ENCODE measurements around the gene SLC26A1. TPM values are rescaled to one million over a fixed set of nuclear protein-coding genes. Genes with fewer than 3 reads are reported as not detected.

Gene SLC26A1
- total RNA-seq, 1 experiment from 2014 or later: 0.09 TPM

GRCh38 chr4:1031956-1032795 lies 39.0 kb upstream of the SLC26A1 start:
- DNase-seq: no peak

More at GRCh38 chr4:1031956-1032795, 39.0 kb upstream of the SLC26A1 start:
- H4K5ac ChIP-seq (ENCODE audit: insufficient read length, low read depth, low read length): no peak overlapping the region
- H3K18ac ChIP-seq (ENCODE audit: insufficient read length, low read depth, low read length): no peak overlapping the region
- no peak overlapping the region for H3T11ph ChIP-seq (ENCODE audit: low read length)
- H3K27ac ChIP-seq (ENCODE audit: insufficient read length, low read depth, low read length): no peak overlapping the region
- H3K4me1 ChIP-seq (ENCODE audit: insufficient read depth, low read length): no peaks in the 10 kb centered on the region
- no peaks in the 10 kb centered on the region for H3K27me3 Mint-ChIP-seq (ENCODE audit: low read depth)
- no peak overlapping the region for H2BK15ac ChIP-seq (ENCODE audit: low read depth, low read length)
- no peak overlapping the region for H3K4me3 Mint-ChIP-seq
- H2BK5ac ChIP-seq (ENCODE audit: insufficient read length, low read length): no peak overlapping the region
- no peak overlapping the region for H3K4me2 ChIP-seq (ENCODE audit: insufficient read depth, insufficient read length, low read length)
- no peak overlapping the region for H2BK20ac ChIP-seq (ENCODE audit: low read depth, low read length, poor library complexity, severe bottlenecking)
- H3K36me3 Mint-ChIP-seq (ENCODE audit: insufficient read depth in 1 of 3, low read depth in 3 of 3): no peaks in the 10 kb centered on the region
- H4K91ac ChIP-seq (ENCODE audit: insufficient read length, low read depth, low read length): no peak overlapping the region
- TF ChIP-seq CTCF (conservative IDR thresholded peaks at IDR 0.05): no peak
- no peak overlapping the region for H3K23ac ChIP-seq (ENCODE audit: insufficient read length, low read depth, low read length)
- no peaks in the 10 kb centered on the region for H3K4me1 Mint-ChIP-seq
- no peak overlapping the region for H2BK12ac ChIP-seq (ENCODE audit: insufficient read length, low read depth, low read length)
- H3K9ac ChIP-seq (ENCODE audit: extremely low read depth, insufficient read length, low read length): no peak overlapping the region
- H4K20me1 ChIP-seq (ENCODE audit: control insufficient read depth, insufficient read depth, insufficient read length): no peaks in the 10 kb centered on the region
- no peak overlapping the region for H2AFZ ChIP-seq (ENCODE audit: low read length)
- no peaks in the 10 kb centered on the region for H3K9me3 Mint-ChIP-seq
- H3K27ac Mint-ChIP-seq: no peak overlapping the region
- H3K79me2 ChIP-seq (ENCODE audit: insufficient read depth, low read length): no peaks in the 10 kb centered on the region
- H3K79me1 ChIP-seq (ENCODE audit: insufficient read depth, low read depth, low read length, poor library complexity, severe bottlenecking): no peaks in the 10 kb centered on the region
- no peak overlapping the region for H3K56ac ChIP-seq (ENCODE audit: insufficient read length, low read depth, low read length)
- H2BK120ac ChIP-seq (ENCODE audit: low read depth, low read length, poor library complexity, severe bottlenecking): no peak overlapping the region
- H3K9me3 ChIP-seq (ENCODE audit: control insufficient read depth, low read depth, low read length): no peaks in the 10 kb centered on the region
- no peak overlapping the region for H3K4ac ChIP-seq (ENCODE audit: low read depth, low read length)
- H2AK5ac ChIP-seq (ENCODE audit: insufficient read length, low read length): no peak overlapping the region
- H4K8ac ChIP-seq (replicated peaks; ENCODE audit: insufficient read length, low read depth, low read length): no peak overlapping the region
- H3K23me2 ChIP-seq (ENCODE audit: insufficient read length, low read depth, low read length, poor library complexity, severe bottlenecking): no peaks in the 10 kb centered on the region
- no peaks in the 10 kb centered on the region for H3K27me3 ChIP-seq (ENCODE audit: insufficient read depth, low read length)
- no peak overlapping the region for H3K14ac ChIP-seq (ENCODE audit: insufficient read depth, low read length)
- no CpG with 5 or more reads among the region's 37 CpGs for WGBS (ENCODE audit: extremely low coverage, insufficient read length, low lambda C conversion rate)

All from H9 (cell line).